AG04450 (cell line): ENCODE results near the gene HPCAL1. TPM values are rescaled to one million over a fixed set of nuclear protein-coding genes. Genes with fewer than 3 reads are reported as not detected.

Experiments used
- CTCF ChIA-PET: fragments of 300-600, 350-600 bp; formaldehyde crosslinking; extraction: SDS; loops from one replicate; lab custom pipeline; 2022; ENCODE audit warnings: antibody characterized with exemption, inconsistent platforms; lab: Charles Lee
- POLR2A ChIA-PET: fragments of 350-600 bp; formaldehyde crosslinking; extraction: SDS; loops from one replicate; lab custom pipeline; 2021; ENCODE audit warnings: antibody characterized with exemption, inconsistent platforms; lab: Yijun Ruan, JAX
- DNase-seq: peaks from one replicate; pipeline ENCODE4 v3.0.0-alpha.2; 2011; ENCODE audit warnings: low read depth, low spot score
- H3K27ac ChIP-seq: one replicate; pipeline ENCODE4 v1.5.1; 2012; ENCODE audit warnings: low read depth, low read length, control low read depth
- H3K27me3 ChIP-seq: one replicate; pipeline ENCODE4 v1.6.0; 2012; ENCODE audit warnings: low read length; ENCODE audit not compliant: control insufficient read depth, insufficient read depth
- H3K4me3 ChIP-seq: 2 replicates; pipeline ENCODE4 v1.5.1; 2011; ENCODE audit warnings: mild to moderate bottlenecking, low read depth, low read length, control low read depth
- H3K9me3 ChIP-seq: 2 replicates; pipeline ENCODE4 v1.5.1; 2012; ENCODE audit warnings: low read length; ENCODE audit not compliant: control insufficient read depth, insufficient read depth
- CTCF ChIP-seq: IDR thresholded peaks from 2 replicates; pipeline ENCODE4 v1.5.1; 2011; ENCODE audit warnings: low read depth, low read length, control low read depth, inconsistent platforms
- polyA plus RNA-seq: library from polyadenylated mRNA; depleted of rRNA; stranded (reverse); fragments of >200 nt; gene quantifications from 2 replicates; pipeline ENCODE4 v1.2.3, GENCODE V29; 2011

HPCAL1 gene
- polyA plus RNA-seq, 1 experiment = 14.4 TPM

- DNase-seq = no peak
- no peak for TF ChIP-seq CTCF
- ChIA-PET POLR2A (no interaction called here), CTCF (no interaction called here)
- Histone ChIP-seq H3K27me3 (no peaks in the 10 kb centered on the region), H3K9me3 (no peaks in the 10 kb centered on the region; the same call in 1 of the 2 replicates), H3K4me3 (no peak overlapping the region), H3K27ac (no peak overlapping the region)
Observed at GRCh38 chr2:10374362-10374943, 71.7 kb downstream of the HPCAL1 start.

GRCh38 chr2:10375570-10376281, 73.0 kb downstream of the HPCAL1 start:
- CTCF ChIA-PET = no interaction called here
- no peak for TF ChIP-seq CTCF
- H3K27me3 ChIP-seq = no peaks in the 10 kb centered on the region
- POLR2A ChIA-PET = interaction anchor here (0.5 kb wide), 1 partner anchor 177 kb away, joined by 3 read pairs; no protein-coding TSS in a partner anchor
- DNase-seq = no peak
- no peak overlapping the region for H3K4me3 ChIP-seq
- H3K9me3 ChIP-seq = no peaks in the 10 kb centered on the region; the same call in 1 of the 2 replicates
- no peak overlapping the region for H3K27ac ChIP-seq

- no peak for DNase-seq
- H3K4me3 ChIP-seq = no peak overlapping the region
- CTCF ChIA-PET = no interaction called here
- no peaks in the 10 kb centered on the region for H3K27me3 ChIP-seq
- no peak overlapping the region for H3K27ac ChIP-seq
- TF ChIP-seq CTCF = no peak
- POLR2A ChIA-PET = no interaction called here
- H3K9me3 ChIP-seq = no peaks in the 10 kb centered on the region; the same call in 1 of the 2 replicates
Observed at GRCh38 chr2:10377052-10377746, 74.5 kb downstream of the HPCAL1 start.

DNA sequence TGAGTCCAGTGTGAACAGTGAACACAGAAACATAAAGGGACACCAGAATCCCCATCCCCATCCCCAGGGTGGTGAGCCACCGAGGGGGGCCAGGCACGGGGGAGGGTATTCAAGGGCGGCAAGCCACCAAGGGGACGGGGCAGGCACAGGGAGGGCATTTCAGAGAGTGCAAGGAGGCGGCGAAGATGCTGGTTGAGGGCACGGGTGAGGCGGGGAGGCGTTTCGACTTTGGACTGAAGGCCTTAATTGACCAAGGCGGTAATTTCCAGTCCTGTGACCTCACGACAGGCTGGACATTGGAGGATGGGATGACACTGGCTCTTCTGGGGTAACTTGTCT, 75.0 kb downstream of the HPCAL1 start:
- CTCF ChIA-PET = no interaction called here
- no peak overlapping the region for H3K4me3 ChIP-seq
- POLR2A ChIA-PET = no interaction called here
- TF ChIP-seq CTCF = no peak
- no peaks in the 10 kb centered on the region for H3K27me3 ChIP-seq
- H3K9me3 ChIP-seq = no peaks in the 10 kb centered on the region; the same call in 1 of the 2 replicates
- no peak for DNase-seq
- H3K27ac ChIP-seq = no peak overlapping the region

- no peak for TF ChIP-seq CTCF
- ChIA-PET POLR2A (no interaction called here), CTCF (interaction anchor here (0.5 to 1.0 kb wide), 2 partner anchors 31 to 330 kb away, joined by 3 read pairs; no protein-coding TSS in a partner anchor)
- H3K27ac ChIP-seq = no peak overlapping the region
- no peak overlapping the region for H3K4me3 ChIP-seq
- H3K27me3 ChIP-seq = no peaks in the 10 kb centered on the region
- no peak for DNase-seq
- H3K9me3 ChIP-seq = no peaks in the 10 kb centered on the region; the same call in 1 of the 2 replicates
Observed at GRCh38 chr2:10378189-10378588, 75.5 kb downstream of the HPCAL1 start.
